ENCODE results near the gene LORICRIN. TPM values are rescaled to one million over a fixed set of nuclear protein-coding genes. Genes with fewer than 3 reads are reported as not detected.

Gene LORICRIN
- total RNA-seq, 1 donor = not detected

- peaks cover 25% of the 10 kb centered on the region for H3K4me1 ChIP-seq (ENCODE audit: insufficient read depth, low read length)
- H3K4me3 ChIP-seq (ENCODE audit: low read length) = no peak overlapping the region
- no peaks in the 10 kb centered on the region for H3K9me3 ChIP-seq (ENCODE audit: low read depth, low read length)
- peaks cover 67% of the 10 kb centered on the region for H3K27me3 ChIP-seq (ENCODE audit: insufficient read depth, low read length)
Observed at GRCh38 chr1:153262070-153262366, 2.5 kb downstream of the LORICRIN start.

- Histone ChIP-seq H3K27me3 (ENCODE audit: insufficient read depth, low read length) (peaks cover 71% of the 10 kb centered on the region), H3K4me1 (ENCODE audit: insufficient read depth, low read length) (peaks cover 25% of the 10 kb centered on the region), H3K9me3 (ENCODE audit: low read depth, low read length) (no peaks in the 10 kb centered on the region), H3K4me3 (ENCODE audit: low read length) (no peak overlapping the region)
Observed at GRCh38 chr1:153262462-153263157, 3.1 kb downstream of the LORICRIN start.

DNA sequence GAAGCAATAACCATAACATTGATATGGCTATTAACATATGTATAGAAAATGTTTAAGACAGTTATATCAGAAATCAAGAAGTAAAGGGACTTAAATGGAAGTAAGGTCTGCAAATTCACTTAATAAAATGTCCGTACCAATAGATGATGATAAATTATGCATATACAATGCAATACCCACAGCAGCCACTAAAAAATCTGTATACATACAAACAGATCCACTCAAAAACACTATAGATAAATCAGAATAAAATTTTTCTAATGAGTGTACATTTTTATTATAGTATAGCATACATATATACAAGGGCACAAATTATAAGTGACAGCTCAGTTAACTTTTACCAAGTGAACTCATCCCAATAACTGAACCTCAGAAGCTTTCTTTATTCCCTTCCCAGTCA is 6.0 kb downstream of the LORICRIN start:
- H3K9me3 ChIP-seq (ENCODE audit: low read depth, low read length) = no peaks in the 10 kb centered on the region
- no peak overlapping the region for H3K4me3 ChIP-seq (ENCODE audit: low read length)
- H3K4me1 ChIP-seq (ENCODE audit: insufficient read depth, low read length) = peaks cover 22% of the 10 kb centered on the region
- H3K27me3 ChIP-seq (ENCODE audit: insufficient read depth, low read length) = peaks cover 69% of the 10 kb centered on the region

DNA sequence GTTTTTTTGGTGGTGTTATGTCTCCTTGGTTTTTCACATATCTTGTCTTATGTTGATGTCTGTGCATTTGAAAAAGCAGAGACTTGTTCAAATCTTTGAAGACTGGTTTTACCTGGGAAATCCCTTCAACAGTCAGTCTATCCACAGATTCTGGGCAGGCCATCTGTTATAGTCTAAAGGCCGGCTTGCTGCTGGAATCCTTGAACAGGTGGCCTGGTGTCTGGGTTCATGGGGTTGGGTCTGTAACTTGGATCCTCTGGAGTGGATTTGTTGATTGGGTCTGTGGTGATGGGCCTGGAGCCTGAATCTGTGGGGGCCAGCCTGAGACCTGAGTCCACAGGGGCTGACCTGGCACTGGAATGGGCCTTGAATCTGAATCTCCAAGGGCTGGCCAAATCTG is 12.2 kb downstream of the LORICRIN start:
- Histone ChIP-seq H3K27me3 (ENCODE audit: insufficient read depth, low read length) (peaks cover 27% of the 10 kb centered on the region), H3K9me3 (ENCODE audit: low read depth, low read length) (no peaks in the 10 kb centered on the region), H3K4me1 (ENCODE audit: insufficient read depth, low read length) (no peaks in the 10 kb centered on the region), H3K4me3 (ENCODE audit: low read length) (no peak overlapping the region)

DNA sequence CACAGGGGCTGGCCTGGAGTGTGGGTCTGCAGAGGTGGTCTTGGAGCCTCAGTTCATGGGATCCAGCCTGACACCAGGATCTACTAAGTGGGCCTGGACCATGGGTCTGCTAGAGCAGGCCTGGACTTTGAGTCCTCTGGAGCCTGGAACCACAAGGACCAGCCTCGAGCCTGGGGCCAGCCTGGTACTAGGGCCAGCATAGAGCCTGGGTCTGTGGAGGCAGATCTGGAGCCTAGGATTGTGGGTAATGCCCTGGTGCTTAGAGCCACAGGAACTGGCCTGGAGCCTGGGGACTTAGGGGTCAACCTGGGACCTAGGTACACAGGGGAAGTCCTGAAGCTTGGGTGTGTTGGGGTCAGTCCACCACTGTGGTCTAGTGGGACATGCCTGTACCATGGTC is 12.7 kb downstream of the LORICRIN start:
- H3K4me1 ChIP-seq (ENCODE audit: insufficient read depth, low read length) = no peaks in the 10 kb centered on the region
- H3K4me3 ChIP-seq (ENCODE audit: low read length) = no peak overlapping the region
- H3K9me3 ChIP-seq (ENCODE audit: low read depth, low read length) = no peaks in the 10 kb centered on the region
- peaks cover 27% of the 10 kb centered on the region for H3K27me3 ChIP-seq (ENCODE audit: insufficient read depth, low read length)

DNA sequence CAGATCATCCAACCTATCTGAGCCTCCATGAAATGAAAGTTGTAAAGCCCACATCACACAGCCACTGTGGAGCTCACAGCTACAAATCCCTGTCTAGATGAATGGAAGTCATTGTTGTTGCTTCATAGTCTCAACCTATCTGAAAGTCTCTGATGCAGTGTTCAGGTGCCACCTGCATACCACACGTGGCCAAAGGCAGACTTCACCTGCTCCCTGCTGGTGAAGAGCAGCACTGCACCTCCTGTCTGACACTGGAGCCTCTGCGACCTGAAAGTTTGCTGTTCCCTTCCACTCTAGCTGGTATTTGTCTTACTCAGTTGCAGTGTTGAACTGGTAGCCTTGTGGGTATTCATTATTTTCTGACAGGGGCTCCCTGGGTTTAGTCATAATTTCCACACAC is 18.4 kb downstream of the LORICRIN start:
- no peak overlapping the region for H3K4me3 ChIP-seq (ENCODE audit: low read length)
- no peaks in the 10 kb centered on the region for H3K4me1 ChIP-seq (ENCODE audit: insufficient read depth, low read length)
- peaks cover 6% of the 10 kb centered on the region for H3K27me3 ChIP-seq (ENCODE audit: insufficient read depth, low read length)
- no peaks in the 10 kb centered on the region for H3K9me3 ChIP-seq (ENCODE audit: low read depth, low read length)

- Histone ChIP-seq H3K27me3 (ENCODE audit: insufficient read depth, low read length) (peaks cover under 1% of the 10 kb centered on the region), H3K9me3 (ENCODE audit: low read depth, low read length) (no peaks in the 10 kb centered on the region), H3K4me3 (ENCODE audit: low read length) (no peak overlapping the region), H3K4me1 (ENCODE audit: insufficient read depth, low read length) (peaks cover 11% of the 10 kb centered on the region)
Observed at GRCh38 chr1:153288634-153289275, 29.3 kb downstream of the LORICRIN start.

DNA sequence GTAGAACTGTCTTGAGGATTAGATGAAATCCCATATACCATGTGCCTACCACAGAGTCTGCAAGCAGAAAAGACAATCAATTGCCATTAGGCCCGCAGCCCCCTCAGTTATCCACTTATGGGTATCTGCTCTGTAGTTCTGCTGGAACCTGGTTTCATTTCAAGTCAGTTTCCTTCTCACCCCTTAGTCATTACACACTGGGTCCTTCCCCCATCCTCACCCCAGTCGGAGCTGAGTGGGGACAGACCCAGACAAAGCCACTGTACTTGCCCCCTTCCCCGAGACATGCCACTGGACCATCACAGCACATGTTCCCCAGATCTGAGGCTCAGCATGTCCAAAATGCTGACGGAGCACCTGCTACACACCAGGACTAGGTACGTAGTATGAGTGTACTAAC is 32.0 kb downstream of the LORICRIN start:
- Histone ChIP-seq H3K9me3 (ENCODE audit: low read depth, low read length) (no peaks in the 10 kb centered on the region), H3K27me3 (ENCODE audit: insufficient read depth, low read length) (no peaks in the 10 kb centered on the region), H3K4me3 (ENCODE audit: low read length) (no peak overlapping the region), H3K4me1 (ENCODE audit: insufficient read depth, low read length) (peaks cover 21% of the 10 kb centered on the region)

- H3K9me3 ChIP-seq (ENCODE audit: low read depth, low read length) = no peaks in the 10 kb centered on the region
- H3K4me3 ChIP-seq (ENCODE audit: low read length) = no peak overlapping the region
- H3K4me1 ChIP-seq (ENCODE audit: insufficient read depth, low read length) = peaks cover 21% of the 10 kb centered on the region
- no peaks in the 10 kb centered on the region for H3K27me3 ChIP-seq (ENCODE audit: insufficient read depth, low read length)
Observed at GRCh38 chr1:153292185-153292584, 32.7 kb downstream of the LORICRIN start.

- H3K4me3 ChIP-seq (ENCODE audit: low read length) = no peak overlapping the region
- peaks cover 21% of the 10 kb centered on the region for H3K4me1 ChIP-seq (ENCODE audit: insufficient read depth, low read length)
- H3K27me3 ChIP-seq (ENCODE audit: insufficient read depth, low read length) = no peaks in the 10 kb centered on the region
- no peaks in the 10 kb centered on the region for H3K9me3 ChIP-seq (ENCODE audit: low read depth, low read length)
Observed at GRCh38 chr1:153292740-153293479, 33.4 kb downstream of the LORICRIN start.

DNA sequence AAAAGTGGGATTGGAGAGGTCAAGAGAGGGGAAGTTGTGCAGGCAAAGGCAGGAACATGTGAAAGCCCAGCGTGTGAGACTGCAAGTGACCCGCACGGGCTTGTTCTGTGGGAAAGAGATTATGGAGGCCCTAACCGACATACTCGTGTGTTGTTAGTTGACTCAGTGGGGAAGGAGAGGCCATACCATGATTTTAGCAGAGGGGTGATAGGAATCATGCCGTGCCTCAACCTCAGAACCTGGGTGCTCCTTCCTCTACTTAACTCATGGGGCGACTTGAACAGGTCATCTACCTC is 33.9 kb downstream of the LORICRIN start:
- Histone ChIP-seq H3K4me1 (ENCODE audit: insufficient read depth, low read length) (peaks cover 21% of the 10 kb centered on the region), H3K9me3 (ENCODE audit: low read depth, low read length) (no peaks in the 10 kb centered on the region), H3K27me3 (ENCODE audit: insufficient read depth, low read length) (no peaks in the 10 kb centered on the region), H3K4me3 (ENCODE audit: low read length) (no peak overlapping the region)

- H3K27me3 ChIP-seq (ENCODE audit: insufficient read depth, low read length) = no peaks in the 10 kb centered on the region
- no peak overlapping the region for H3K4me3 ChIP-seq (ENCODE audit: low read length)
- no peaks in the 10 kb centered on the region for H3K9me3 ChIP-seq (ENCODE audit: low read depth, low read length)
- H3K4me1 ChIP-seq (ENCODE audit: insufficient read depth, low read length) = peaks cover 21% of the 10 kb centered on the region
Observed at GRCh38 chr1:153293851-153294250, 34.4 kb downstream of the LORICRIN start.

DNA sequence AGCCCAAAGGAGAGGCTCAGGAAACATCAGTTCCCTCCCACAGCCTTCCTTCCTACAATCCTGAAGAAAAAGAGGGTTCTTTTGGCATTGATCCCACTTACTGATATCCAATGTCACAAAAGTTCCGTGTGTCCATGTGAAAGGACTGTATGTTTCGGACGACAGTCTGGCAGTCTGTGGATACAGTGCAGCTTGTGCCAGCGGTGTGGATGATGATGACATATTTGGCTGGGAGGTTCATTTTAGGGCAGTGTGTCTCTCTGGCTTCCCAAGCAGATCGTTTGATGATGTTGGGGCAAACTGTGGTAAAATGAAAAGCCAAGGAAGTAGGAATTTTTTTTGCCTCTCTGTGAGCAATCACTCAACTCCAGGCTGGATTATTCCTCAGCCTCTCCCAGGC is 42.8 kb downstream of the LORICRIN start:
- Histone ChIP-seq H3K9me3 (ENCODE audit: low read depth, low read length) (no peaks in the 10 kb centered on the region), H3K4me1 (ENCODE audit: insufficient read depth, low read length) (no peaks in the 10 kb centered on the region), H3K4me3 (ENCODE audit: low read length) (no peak overlapping the region)

DNA sequence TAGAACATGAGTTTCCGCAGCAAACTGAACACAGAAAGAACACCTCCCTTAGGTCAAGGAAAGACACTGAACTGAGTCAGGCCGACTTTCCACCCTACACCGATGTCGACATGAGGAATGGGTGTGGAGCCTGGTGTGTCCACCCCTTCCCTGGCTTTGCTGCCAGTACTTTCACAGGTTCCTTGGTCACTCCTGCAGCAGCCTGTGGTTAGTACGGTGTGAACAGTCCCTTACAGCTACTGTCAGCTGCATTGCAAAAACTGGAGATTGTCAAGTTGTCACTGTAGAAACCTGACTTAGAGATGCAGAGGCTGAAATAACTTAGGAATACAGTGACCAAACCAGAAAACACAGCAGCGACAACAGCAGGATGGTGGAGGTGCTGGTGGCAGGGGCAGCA is 46.2 kb downstream of the LORICRIN start:
- H3K4me1 ChIP-seq (ENCODE audit: insufficient read depth, low read length) = no peaks in the 10 kb centered on the region
- H3K27me3 ChIP-seq (ENCODE audit: insufficient read depth, low read length) = no peaks in the 10 kb centered on the region
- no peaks in the 10 kb centered on the region for H3K9me3 ChIP-seq (ENCODE audit: low read depth, low read length)
- H3K4me3 ChIP-seq (ENCODE audit: low read length) = no peak overlapping the region

More for the DNA sequence above, 42.8 kb downstream of the LORICRIN start:
- no peaks in the 10 kb centered on the region for H3K27me3 ChIP-seq (ENCODE audit: insufficient read depth, low read length)

GRCh38 chr1:153306303-153307220 is 47.1 kb downstream of the LORICRIN start:
- no peaks in the 10 kb centered on the region for H3K4me1 ChIP-seq (ENCODE audit: insufficient read depth, low read length)
- H3K4me3 ChIP-seq (ENCODE audit: low read length) = no peak overlapping the region
- no peaks in the 10 kb centered on the region for H3K27me3 ChIP-seq (ENCODE audit: insufficient read depth, low read length)
- no peaks in the 10 kb centered on the region for H3K9me3 ChIP-seq (ENCODE audit: low read depth, low read length)

All from mononuclear cell (primary cell).